GM18909 (cell line): Measurements from ENCODE around the gene BTG1.

Source experiments
- ATAC-seq: cut with Tn5 transposase; IDR thresholded peaks from one replicate; pipeline ENCODE4 v1.9.1; 2021; ENCODE audit warnings: mild to moderate bottlenecking; ENCODE audit not compliant: unreplicated experiment, poor library complexity

Gene BTG1

DNA sequence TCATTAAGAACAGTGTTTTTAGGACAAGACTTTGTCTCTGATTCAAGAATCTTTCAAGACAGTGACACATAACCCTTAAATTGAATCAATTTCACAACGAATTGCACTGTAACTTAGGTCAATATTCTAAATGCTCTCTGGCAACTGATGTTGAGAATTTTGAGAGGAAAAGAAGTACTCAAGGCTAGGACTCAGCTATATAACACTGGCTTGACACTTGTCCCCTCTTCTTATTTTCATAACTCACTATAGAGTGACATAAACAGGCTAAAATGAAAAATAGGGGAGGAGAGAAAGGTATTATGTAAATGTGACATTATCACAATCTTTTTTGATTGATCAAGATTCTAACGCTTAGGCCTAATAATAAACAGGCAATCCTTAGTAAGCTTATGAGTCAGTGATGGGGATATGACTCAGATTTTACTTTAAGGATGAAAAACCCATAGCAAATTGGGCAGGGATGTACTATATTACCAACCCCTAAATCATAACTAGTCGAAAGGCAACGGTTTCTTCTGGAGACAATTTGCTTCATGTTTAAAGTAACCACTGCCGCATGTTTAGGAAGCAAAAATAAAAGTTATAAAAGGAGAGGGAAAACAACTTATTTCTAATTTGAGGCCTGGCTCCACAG, 10.9 kb downstream of the BTG1 start:
- no peak for ATAC-seq

DNA sequence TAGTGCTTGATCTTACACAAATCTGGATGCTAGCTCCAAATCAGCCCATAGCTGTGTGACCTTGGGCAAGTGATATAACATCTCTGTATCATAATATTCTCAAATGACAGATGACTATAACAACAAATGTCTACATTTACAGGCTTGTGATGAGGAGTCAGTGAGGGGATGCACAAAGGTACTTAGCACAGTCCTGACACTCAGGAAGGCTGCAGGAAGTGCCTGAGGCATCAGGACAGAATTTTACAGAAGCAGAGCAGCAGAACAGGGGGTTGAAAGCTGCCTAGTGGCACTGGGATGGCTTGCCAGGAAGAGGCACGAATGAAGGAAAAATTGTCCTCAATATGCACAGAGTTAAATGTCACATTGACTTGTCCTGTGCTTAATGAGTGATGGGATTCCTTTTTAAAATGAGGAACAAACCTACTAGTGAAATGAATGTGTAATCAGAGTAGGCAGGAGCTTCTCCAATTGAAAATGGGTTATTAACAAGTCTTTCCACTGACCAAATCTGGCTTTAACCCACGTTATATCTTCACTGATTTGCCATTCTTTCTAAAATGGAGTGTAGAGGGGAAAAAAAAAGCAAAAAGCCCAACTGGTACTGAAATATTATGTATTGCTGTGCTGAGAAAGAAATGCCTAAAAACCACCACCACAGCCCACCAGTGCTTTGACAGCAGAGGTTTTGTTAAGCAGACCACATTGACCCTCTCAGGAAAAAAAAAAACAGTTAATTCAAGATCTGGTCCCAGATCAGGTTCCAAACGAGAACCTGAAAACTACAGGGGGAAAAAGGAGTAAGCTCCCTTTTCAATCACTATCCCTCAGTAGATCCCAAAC, 11.6 kb downstream of the BTG1 start:
- no peak for ATAC-seq

DNA sequence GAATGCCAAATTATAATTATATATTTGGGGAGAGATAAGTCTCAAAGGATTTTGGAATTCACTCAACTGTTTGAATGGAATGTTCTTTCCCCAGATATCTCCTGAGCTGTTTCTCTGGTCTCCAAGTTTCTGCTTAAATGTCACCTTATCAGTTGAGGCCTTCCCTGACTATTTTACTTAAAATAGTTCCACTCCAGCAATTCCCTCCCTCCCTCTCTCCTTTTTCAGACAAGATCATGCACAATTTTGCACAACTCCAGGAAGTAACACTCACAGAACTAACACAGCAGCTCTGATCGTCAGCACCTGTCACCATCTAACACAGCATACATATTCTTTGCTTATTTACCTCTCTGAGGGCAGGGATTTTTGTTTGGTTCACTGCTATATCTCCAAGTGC, 12.5 kb downstream of the BTG1 start:
- ATAC-seq: no peak

DNA sequence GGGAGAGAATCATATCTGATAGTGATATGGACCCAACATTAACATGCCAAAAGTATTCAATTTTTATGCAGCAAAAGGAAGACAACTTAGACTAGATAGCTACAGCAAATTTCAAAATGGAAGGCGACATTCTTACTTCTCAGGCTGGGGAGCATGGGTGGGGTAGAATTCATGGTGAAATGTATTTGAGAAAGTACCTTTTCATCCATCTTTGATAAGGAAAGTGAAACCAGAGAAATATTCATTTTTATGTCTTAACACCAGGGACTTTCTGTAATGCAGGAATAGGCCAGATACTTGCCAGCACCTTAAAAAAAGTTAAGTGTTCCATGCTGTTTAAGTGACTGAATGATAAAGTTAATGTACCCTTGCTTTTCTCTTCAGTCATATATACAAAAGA, 13.4 kb downstream of the BTG1 start:
- no peak for ATAC-seq

DNA sequence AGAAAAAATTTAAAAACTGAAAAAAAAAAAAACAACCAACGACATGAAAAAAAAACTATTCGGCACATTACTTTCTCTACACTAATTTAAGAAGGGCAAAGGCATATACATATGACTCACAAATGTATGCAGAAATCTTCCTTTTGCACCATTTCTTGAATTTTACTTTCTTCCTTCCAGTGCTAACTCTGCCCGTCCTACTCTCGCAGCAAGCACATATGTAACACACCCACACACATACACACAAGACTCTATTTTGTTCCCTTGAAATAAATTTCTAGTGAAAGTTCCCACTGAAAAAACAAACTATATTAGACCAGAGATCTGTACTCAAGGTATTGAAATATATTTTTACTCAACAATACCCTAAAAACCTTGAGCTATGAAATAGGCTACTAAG, 14.6 kb downstream of the BTG1 start:
- ATAC-seq: no peak

DNA sequence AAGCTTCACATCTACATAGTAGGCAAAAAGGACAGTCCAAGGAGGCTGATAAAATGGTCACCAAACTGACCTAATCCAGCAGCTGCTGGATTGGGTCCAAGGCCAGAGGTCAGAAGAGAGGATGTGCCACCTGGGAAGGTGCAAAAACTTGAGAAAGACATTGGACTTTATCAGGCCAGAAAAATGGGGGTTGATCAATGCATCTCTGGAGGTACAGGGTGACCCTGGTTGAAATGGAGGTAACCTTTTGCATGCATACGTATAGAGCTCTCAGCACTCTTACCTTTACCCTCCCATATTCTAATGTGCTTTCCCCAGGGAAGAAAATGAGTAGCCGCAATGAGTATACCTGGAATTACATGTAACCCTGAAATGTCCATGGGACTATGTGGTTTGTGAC, 16.0 kb downstream of the BTG1 start:
- ATAC-seq: no peak

DNA sequence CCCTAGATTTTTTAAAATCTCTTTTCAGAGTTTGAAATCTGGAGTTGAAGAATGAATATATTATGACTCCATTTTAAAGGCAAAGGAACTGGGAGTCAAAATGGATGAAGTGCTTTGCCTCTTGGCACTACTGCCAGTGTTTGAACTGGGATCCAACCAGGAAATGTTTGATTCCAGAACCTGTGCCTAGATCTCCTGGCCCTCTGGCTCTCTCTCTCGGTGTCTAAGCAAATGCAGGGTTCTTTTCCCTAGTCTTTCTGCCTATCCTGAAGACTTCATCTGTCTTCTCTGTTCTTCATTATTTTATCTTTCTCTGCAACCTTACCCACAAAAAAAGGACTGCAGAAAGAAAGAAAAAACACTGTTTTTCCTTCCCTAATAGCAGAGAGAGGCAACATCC, 17.0 kb downstream of the BTG1 start:
- no peak for ATAC-seq

DNA sequence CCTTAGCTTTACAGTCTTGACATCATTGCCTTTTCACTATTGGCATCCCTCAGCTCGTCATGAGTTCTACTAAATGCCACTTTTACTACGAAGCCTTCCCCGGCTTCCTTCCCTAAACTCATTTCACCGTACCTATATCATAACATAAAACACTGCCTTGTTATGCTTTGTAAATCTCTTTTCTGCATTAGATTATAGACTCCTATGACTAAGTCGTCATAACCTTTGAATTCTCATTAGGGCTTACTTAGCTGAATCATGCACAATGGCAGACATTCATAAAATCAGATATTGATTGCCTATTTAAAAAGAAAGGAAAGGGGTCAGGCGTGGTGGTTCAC, 21.0 kb downstream of the BTG1 start:
- peak; percentile 26 for ATAC-seq

DNA sequence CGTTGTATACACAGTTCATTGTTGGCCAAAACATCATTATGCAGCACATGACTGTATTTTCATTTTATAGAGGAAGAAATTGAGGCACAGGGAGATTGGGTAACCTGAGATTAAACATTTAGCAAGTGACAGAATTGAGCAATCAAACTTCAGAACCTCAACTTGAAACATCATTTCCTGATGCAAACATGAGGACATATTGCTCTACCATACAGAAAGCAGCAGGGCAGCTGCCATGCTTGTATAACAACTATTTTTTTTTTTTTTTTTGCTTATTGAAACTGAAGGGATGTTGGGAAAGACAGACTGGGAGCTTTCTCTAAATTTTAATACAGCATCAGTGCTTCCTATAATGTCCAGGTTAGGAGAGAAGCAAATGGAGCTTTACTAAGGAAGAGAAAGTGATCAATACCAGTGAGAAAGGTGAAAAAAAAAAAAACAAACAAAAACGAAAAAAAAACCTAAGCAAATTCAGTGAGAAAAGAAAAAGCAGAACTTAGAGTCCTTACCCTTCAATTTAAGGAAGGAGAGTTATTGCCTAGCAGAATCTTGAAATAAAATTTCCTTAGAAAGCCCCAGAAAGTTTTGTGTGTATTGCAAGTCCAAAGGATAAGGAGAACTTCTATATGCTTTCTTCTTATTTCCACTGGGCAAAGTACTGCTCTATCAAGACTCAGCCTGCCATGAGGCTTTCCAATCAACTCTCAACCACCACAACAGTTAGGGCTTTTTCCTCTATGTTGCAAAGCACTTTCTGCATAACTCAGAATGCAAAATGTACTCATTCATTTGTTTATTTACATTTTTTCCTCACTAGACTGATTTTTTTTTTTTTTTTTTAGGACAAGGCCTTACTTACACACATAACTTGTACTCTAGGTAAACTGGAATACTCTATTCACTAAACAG, 21.6 kb downstream of the BTG1 start:
- peak; percentile 43 for ATAC-seq

DNA sequence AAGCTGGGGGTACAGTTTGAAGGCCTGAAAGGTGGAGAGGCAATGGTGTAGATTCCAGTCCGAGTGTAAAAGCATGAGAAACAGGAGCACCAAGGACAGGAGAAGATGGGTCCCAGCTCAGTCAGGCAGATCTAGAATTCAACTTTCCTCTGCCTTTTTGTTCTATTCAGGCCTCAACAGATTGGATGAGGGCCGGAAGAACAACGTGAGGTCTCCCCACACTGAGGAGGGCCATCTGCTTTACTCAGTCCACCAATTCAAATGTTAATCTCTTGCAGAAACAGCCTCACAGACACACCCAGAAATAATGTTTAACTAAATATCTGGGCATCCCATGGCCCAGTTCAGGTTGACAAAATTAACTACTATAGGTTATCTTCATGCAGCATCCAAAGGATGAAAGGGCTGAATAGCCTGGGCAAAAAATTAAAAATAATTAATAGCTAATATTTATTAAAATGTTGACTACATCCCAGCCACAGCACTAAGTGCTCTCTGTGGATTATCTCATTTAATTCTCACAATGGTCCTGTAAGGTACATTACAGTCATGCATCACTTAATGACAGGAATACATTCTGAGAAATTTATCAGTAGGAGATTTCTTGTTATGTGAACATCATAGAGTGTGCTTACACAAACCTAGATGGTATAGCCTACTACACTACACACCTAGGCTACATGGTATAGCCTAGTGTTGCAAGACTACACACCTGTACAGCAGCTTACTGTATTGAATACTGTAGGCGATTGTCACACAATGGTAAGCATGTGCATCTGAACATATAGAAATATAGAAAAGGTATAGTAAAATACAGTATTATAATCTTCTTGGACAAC, 22.5 kb downstream of the BTG1 start:
- ATAC-seq: no peak

DNA sequence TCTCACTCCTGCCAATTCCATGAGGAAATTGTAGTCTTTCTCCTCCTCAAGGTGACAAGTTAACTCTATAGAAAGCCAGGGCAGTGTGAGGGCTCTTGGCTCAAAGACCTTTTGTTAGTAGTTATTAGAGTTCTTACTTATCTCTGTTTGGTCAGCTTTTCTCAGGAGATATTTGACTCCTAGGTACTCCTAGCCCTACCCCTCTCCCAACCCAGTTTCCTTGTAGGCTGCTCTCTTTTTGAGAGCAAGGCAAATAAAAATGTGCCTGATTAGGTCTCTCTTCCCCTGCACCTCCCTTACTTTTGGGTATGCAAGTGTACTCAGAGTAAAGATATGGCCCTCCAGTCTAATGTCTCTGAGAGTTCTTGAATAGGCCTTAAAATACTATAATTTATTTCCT, 23.8 kb downstream of the BTG1 start:
- ATAC-seq: no peak

DNA sequence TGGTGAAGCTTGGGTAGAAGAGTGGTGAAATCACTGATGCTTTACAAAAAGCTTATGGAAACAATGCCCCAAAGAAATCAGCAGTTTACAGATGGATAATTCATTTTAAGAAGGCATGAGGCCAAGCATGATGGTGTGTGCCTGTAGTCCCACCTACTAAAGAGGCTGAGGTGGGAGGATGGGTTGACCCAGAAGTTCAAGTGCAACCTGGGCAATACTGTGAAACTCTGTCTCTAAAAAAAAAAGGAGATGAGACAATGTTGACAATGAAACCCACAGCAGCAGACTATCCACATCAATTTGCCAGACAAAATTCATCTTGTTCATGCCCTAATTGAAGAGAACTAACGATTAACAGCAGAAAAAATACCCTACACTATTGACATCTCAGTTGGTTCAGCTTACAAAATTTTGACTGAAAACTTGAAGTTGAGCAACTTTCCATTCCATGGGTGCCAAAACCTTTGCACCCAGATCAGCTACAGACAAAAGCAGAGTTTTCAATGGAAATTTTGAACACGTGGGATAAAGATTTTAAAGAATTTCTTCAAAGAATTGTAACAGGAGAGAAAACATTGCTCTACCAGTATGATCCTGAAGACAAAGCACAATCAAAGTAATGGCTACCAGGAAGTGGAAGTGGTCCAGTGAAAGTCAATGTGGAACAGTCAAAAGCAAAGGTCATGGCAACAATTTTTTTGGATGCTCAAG, 26.7 kb downstream of the BTG1 start:
- ATAC-seq: no peak

DNA sequence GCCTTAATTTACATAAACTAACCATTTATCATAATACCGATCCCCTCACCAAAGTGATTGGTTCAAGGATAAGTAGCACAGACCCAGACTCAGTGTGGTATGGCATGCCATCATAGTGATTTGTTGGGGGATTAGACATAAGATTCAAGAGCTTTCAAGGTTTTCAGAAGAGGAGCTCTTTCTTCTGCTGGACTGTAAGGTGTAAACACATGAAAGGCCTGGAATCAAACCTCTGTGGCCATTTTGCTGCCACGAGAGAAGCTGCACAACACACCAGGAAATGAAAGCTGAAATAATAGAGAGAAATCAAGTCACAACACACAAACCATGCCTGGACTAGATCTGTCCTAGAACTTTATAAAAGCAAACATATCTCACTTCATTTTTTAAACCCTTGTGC, 30.8 kb downstream of the BTG1 start:
- no peak for ATAC-seq

DNA sequence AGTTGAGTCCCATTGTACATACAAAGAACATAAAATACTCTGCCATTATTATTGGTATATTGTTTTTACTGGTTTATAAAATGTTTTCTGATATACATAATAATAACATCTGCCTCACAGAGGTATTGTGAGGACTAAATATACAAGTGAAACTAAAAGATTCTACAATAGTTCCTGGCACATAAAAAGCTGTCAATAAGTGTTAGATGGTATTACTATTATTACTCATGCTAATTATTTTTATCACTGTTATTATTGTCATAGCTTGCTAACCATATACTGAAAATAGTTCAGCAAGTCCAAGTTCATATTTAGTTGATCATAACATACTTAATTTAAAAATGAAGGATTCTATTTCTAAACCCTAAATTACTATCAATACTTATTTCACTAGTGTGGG, 34.4 kb downstream of the BTG1 start:
- peak; percentile 83 for ATAC-seq

DNA sequence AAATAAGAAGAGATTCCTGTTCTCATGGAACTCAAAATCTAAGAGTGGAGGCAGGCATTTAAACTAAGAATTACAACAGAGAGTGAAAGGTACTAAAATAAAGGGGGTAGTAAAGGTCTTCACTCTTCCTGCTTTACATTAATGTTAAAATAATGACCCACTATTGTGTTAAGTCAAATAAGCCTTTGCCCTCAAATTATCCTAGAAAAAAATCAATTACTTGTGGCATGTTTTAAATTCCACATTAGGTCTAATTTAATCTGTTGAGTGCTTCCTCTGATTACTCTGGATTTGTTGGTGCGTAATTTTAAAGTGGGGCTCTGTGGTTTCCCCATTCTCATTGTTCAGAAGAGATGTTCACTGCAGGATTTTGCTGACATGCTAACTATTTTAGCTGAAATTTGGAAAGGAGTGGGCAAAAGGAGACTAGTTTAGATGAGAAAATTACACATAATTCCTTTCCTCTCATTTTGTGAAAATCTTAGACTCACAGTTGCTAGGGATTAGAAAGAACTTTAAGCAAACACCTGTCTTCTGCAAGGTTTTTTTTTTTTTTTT, 35.5 kb downstream of the BTG1 start:
- ATAC-seq: no peak

DNA sequence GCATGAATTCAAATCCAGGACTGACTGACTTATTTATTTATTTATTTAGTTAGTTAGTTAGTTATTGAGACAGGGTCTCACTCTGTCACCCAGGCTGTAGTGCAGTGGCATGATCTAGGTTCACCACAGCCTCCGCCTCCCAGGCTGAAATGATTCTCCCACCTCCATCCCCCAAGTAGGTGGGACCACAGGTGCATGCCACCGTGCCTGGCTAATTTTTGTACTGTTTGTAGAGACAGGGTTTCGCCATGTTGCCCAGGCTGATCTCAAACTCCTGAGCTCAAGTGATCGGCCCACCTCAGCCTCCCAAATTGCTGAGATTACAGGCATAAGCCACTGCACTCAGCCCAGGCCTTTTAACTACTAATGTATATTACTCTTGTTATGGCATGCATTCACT, 36.0 kb downstream of the BTG1 start:
- no peak for ATAC-seq

DNA sequence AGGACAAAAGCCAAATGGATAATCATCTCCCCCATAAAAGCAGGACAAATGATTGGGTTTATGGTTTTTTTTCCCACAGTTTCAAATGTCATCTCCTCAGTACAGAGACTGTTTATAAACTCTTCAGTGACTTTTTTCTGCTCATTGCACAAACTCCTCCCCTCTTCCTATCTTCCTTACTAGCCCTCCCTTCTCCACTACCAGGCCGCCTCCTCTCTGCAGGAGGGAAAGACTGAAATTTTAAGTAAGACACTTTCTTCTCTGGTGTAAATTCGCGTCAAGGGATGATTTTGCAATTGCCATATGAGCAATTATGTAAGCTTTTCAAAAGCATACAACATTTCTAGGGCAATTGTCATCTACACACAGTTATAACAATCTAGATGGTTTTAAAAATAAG, 37.0 kb downstream of the BTG1 start:
- no peak for ATAC-seq

DNA sequence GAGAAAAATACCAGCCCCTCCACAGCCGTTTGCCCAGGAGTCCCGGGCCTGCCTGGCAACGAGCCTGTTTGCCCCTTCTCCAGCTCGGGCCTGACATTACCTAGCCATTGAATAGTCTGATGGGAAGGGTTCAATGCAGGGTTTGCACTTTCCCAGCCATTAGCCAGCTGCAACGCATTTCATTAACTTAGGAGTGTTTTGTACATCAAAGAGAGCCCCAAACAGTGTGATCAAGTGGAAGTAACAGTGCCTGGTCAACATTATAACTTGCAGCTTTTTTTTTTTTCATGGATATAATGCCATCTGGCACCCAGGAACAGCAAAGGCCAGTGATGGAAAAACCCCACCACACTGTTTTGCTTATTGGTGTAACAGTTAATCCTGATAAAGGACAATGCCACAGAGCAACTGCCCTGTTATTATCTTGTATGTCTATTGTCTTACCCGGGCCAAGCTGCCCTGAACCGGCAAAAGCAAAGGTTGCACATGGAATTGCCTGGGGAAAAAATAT, 38.0 kb downstream of the BTG1 start:
- ATAC-seq: no peak

DNA sequence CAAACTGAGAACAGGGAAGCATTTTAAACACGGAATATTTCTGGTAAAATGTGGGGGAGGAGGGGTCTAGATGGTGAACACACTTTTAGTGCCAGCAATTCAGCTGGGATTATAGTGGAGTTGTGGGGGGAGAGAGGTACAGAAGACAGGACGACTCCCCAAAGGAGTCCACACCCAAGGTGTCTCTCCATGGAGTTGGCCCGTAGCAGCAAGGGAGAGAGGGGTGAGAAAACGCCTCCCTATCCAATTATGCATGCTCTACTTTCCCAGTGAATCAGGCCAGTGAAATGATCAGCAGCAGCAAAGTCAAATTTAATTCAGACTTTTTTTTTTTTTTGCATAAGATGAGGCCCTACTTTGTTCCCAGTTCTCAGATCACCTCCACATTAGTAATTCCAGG, 38.6 kb downstream of the BTG1 start:
- no peak for ATAC-seq
